Spleen (tissue), 11 donors: Measurements from ENCODE around the gene TXN2. TPM values are rescaled to one million over a fixed set of nuclear protein-coding genes. Genes with fewer than 3 reads are reported as not detected.

Experiments
- DNase-seq: peaks from one replicate; pipeline ENCODE4 v3.0.0-alpha.2; 2020
- H3K27ac ChIP-seq, 8 donors: fragments of 200-600 bp; sonication (generic) in 7 of 8; 1 replicate in 4 of 8; 2 replicates in 4 of 8; pipeline versions ENCODE4 v1.5.0 to v1.8.0; 2016 to 2021; ENCODE audit warnings: inconsistent platforms in 4 of 8, mild to moderate bottlenecking in 4 of 8, moderate library complexity in 1 of 8
- H3K27me3 ChIP-seq, 7 donors: fragments of 200-600 bp; sonication (generic) in 6 of 7; replicated peaks in 1 of 7; 1 replicate in 4 of 7; 2 replicates in 3 of 7; pipeline versions ENCODE4 v1.5.0 to v1.8.0; 2016 to 2021; ENCODE audit warnings: inconsistent platforms in 3 of 7, mild to moderate bottlenecking in 1 of 7
- H3K36me3 ChIP-seq, 6 donors: fragments of 200-600 bp; sonication (generic) in 5 of 6; 1 replicate in 4 of 6; 2 replicates in 2 of 6; pipeline versions ENCODE4 v1.5.0 to v1.8.0; 2016 to 2021; ENCODE audit warnings: inconsistent platforms in 2 of 6
- H3K4me1 ChIP-seq, 6 donors: fragments of 200-600 bp; sonication (generic) in 5 of 6; 1 replicate in 3 of 6; 2 replicates in 3 of 6; pipeline versions ENCODE4 v1.5.0 to v1.8.0; 2016 to 2021; ENCODE audit warnings: inconsistent platforms in 3 of 6
- H3K4me3 ChIP-seq, 8 donors: fragments of 200-600 bp; sonication (generic) in 7 of 8; 1 replicate in 4 of 8; 2 replicates in 4 of 8; pipeline versions ENCODE4 v1.5.0 to v1.8.0; 2016 to 2021; ENCODE audit warnings: inconsistent platforms in 4 of 8, mild to moderate bottlenecking in 4 of 8, moderate library complexity in 2 of 8
- H3K9me3 ChIP-seq, 8 donors: fragments of 200-600 bp; sonication (generic) in 7 of 8; 1 replicate in 4 of 8; 2 replicates in 4 of 8; pipeline versions ENCODE4 v1.5.0 to v1.8.0; 2016 to 2021; ENCODE audit warnings: inconsistent platforms in 4 of 8
- CTCF ChIP-seq, 11 experiments: fragments of 200-600 bp in 7 of 11; fragments of 450-650 bp in 4 of 11; sonication (generic) in 4 of 11; IDR thresholded peaks in 8 of 11; conservative IDR thresholded peaks in 3 of 11; 1 replicate in 7 of 11; 2 replicates in 4 of 11; pipeline versions ENCODE4 v1.4.0 to v1.8.0; 2016 to 2021; ENCODE audit warnings: antibody characterized with exemption in 11 of 11, inconsistent platforms in 4 of 11, mild to moderate bottlenecking in 1 of 11
- POLR2A ChIP-seq, 3 donors: fragments of 450-650 bp; IDR thresholded peaks; one replicate each; pipeline ENCODE4 v1.5.1; 2017; ENCODE audit warnings: antibody characterized with exemption in 3 of 3, mild to moderate bottlenecking in 1 of 3
- POLR2AphosphoS5 ChIP-seq, 3 donors: sonication (generic); formaldehyde crosslinking; IDR thresholded peaks; one replicate each; pipeline ENCODE4 v1.5.1; 2017; ENCODE audit warnings: antibody characterized with exemption in 3 of 3
- WGBS, 5 donors: extraction: QIAGEN DNeasy Blood & Tissue Kit in 3 of 5; methylation state at CpG; one replicate each; pipeline versions ENCODE4 v1.1.5 to v1.1.7; 2013 to 2018; 5-methylcytosine and 5-hydroxymethylcytosine counted together
- intact Hi-C: fragments of 100-400 bp; cut with DNase I; formaldehyde crosslinking; loops from one replicate; pipeline ENCODE4 v1.15.0; 2023; ENCODE audit warnings: low total_unique reads
- polyA plus RNA-seq, 3 donors: library from polyadenylated mRNA; stranded (reverse); fragments of 200-250 nt; gene quantifications; one replicate each; pipeline ENCODE4 v1.2.1, GENCODE V29; 2013
- total RNA-seq, 7 donors: library from RNA; depleted of rRNA in 3 of 7; stranded (reverse); fragments of >200 nt in 3 of 7; fragmentation: NEBNext Ultra II Directional in 4 of 7; extraction: Animal tissue kit (Norgen Biotek cat#: 25700) in 4 of 7; gene quantifications; one replicate each; pipeline versions ENCODE4 v1.1.0 to v1.2.1, GENCODE V29; 2016 to 2021
- donor health status: healthy with polysubstance abuse.
- donor health status: DM: no; HTN: no; CAD: no; lungs with moderate emphysema.
- donor health status: DM: no; HTN: no; CAD: no.
- donor health status: Bipolar disorder and iron deficiency.
- donor health status: healthy.
- donor health status: DM: no; HTN: no; CAD: no.
- donor health status: DM: yes; HTN: yes; CAD: no.

Gene TXN2
- total and polyA plus RNA-seq, 10 donors = 52.6 to 105 (median 68.7) TPM

GRCh38 chr22:36486619-36487384 lies 5.4 kb upstream of the TXN2 start:
- WGBS, 5 donors = 89 to 94% (median 91%) methylated on average over 13 of the region's 13 CpGs
- H3K9me3 ChIP-seq = peaks cover 0 to 9% (median 0%) of the 10 kb centered on the region in 8 donors
- intact Hi-C loops = loop anchor here (10.0 kb wide), 1 partner anchor 302 kb away; no protein-coding TSS in a partner anchor

GRCh38 chr22:36480941-36481392 lies 473 bp downstream of the TXN2 start:
- intact Hi-C loops = loop anchor here (10.0 kb wide), 1 partner anchor 296 kb away; no protein-coding TSS in a partner anchor
- Histone ChIP-seq H3K9me3 (no peaks in the 10 kb centered on the region), H3K4me3 (peak overlapping the region; percentile 53 to 75 (median 70)), H3K27me3 (no peaks in the 10 kb centered on the region), H3K27ac (peak overlapping the region; percentile 98 to 100 (median 99)), H3K36me3 (peaks cover 0 to 45% (median 34%) of the 10 kb centered on the region in 6 donors), H3K4me1 (peaks cover 9 to 55% (median 36%) of the 10 kb centered on the region in 6 donors)
- TF ChIP-seq POLR2A (IDR thresholded peaks at IDR 0.05) (no peak), POLR2AphosphoS5 (IDR thresholded peaks at IDR 0.05) (no peak), CTCF (IDR thresholded peaks at IDR 0.05 in 8 of 11, conservative IDR thresholded peaks at IDR 0.05 in 3 of 11) (no peak)
- WGBS, 5 donors = 5 to 13% (median 9%) methylated on average over 9 of the region's 9 CpGs
- DNase-seq = no peak

More at GRCh38 chr22:36486619-36487384, 5.4 kb upstream of the TXN2 start:
- Histone ChIP-seq H3K27me3 (no peaks in the 10 kb centered on the region), H3K4me3 (no peak overlapping the region), H3K27ac (no peak overlapping the region), H3K4me1 (peaks cover 0 to 13% (median 9%) of the 10 kb centered on the region in 6 donors), H3K36me3 (peaks cover 0 to 45% (median 6%) of the 10 kb centered on the region in 6 donors)
- TF ChIP-seq POLR2AphosphoS5 (IDR thresholded peaks at IDR 0.05) (peak in 1 of 3 donors; percentile 40), CTCF (IDR thresholded peaks at IDR 0.05 in 8 of 11, conservative IDR thresholded peaks at IDR 0.05 in 3 of 11) (peak; percentile 39 to 89 (median 74)), POLR2A (IDR thresholded peaks at IDR 0.05) (no peak)
- no peak for DNase-seq

DNA sequence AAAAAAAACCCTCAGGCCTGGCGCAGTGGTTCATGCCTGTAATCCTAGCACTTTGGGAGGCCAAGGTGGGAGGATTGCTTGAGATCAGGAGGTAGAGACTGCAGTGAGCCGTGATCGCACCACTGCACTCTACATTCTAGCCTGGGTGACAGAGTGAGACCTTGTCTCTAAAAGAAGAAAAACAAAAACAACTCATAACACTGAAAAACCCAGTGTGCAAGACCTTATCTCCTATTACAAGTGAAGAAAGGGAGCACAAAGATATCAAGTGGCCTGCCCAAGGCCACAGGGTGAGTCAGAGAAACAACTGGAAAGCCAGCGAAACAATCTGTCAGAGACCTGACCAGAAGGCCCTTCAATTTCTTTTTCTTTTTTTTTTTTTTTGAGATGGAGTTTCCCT lies 2.5 kb downstream of the TXN2 start:
- TF ChIP-seq POLR2A (IDR thresholded peaks at IDR 0.05) = no peak
- TF ChIP-seq CTCF (IDR thresholded peaks at IDR 0.05 in 8 of 11, conservative IDR thresholded peaks at IDR 0.05 in 3 of 11) = no peak
- no peak for TF ChIP-seq POLR2AphosphoS5 (IDR thresholded peaks at IDR 0.05)
- Histone ChIP-seq H3K9me3 (no peaks in the 10 kb centered on the region), H3K4me1 (peaks cover 9 to 69% (median 43%) of the 10 kb centered on the region in 6 donors), H3K36me3 (peaks cover 0 to 65% (median 53%) of the 10 kb centered on the region in 6 donors), H3K4me3 (no peak overlapping the region), H3K27ac (peak overlapping the region in 7 of 8 donors; percentile 20 to 100 (median 99)), H3K27me3 (no peaks in the 10 kb centered on the region)
- no peak for DNase-seq
- intact Hi-C loops = no loop called here
- 82 to 88% (median 86%) methylated on average over 4 of the region's 4 CpGs for WGBS, 5 donors

DNA sequence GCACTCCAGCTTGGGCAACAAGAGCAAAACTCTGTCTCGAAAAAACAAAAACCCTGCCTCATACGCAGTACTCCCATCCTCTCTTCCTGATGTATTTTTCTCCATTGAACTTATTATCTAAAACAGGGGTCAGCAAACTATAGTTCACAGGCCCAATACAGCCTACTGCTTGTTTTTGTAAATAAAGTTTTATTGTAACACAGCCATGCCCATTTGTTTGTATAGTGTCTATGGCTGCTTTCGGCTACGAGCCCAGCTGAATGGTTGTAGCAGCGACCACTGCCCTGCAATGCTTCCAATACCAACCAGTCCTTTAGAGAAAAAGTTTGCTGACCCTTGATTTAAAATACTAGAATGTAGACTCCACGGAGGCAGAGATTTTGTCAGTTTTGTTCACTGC lies 6.1 kb downstream of the TXN2 start:
- Histone ChIP-seq H3K36me3 (peaks cover 0 to 97% (median 71%) of the 10 kb centered on the region in 6 donors), H3K4me3 (no peak overlapping the region), H3K27me3 (no peaks in the 10 kb centered on the region), H3K27ac (peak overlapping the region in 6 of 8 donors; percentile 35 to 76 (median 58)), H3K4me1 (peaks cover 4 to 86% (median 45%) of the 10 kb centered on the region in 6 donors), H3K9me3 (no peaks in the 10 kb centered on the region)
- no peak for DNase-seq
- TF ChIP-seq POLR2A (IDR thresholded peaks at IDR 0.05) (no peak), CTCF (IDR thresholded peaks at IDR 0.05 in 8 of 11, conservative IDR thresholded peaks at IDR 0.05 in 3 of 11) (no peak), POLR2AphosphoS5 (IDR thresholded peaks at IDR 0.05) (no peak)
- 94 to 98% (median 95%) methylated on average over 6 of the region's 6 CpGs for WGBS, 5 donors
- intact Hi-C loops = no loop called here
